Panc1 (cell line): ENCODE measurements around the gene ITM2B. TPM values are rescaled to one million over a fixed set of nuclear protein-coding genes. Genes with fewer than 3 reads are reported as not detected.

Source experiments
- ATAC-seq: fragments of 200-7000 bp; cut with Tn5 transposase; 2 replicates; pipeline ENCODE4 v1.9.1; 2020; ENCODE audit warnings: mild to moderate bottlenecking, moderate library complexity
- BruUV-seq: library from RNA; stranded (reverse); fragments of 400-500 nt; replicated peaks from 2 replicates; lab custom pipeline; 2021; lab: Mats Ljungman, UMichigan
- CTCF ChIA-PET: fragments of 300-600 bp; sonication (Branson Sonifier 250); formaldehyde crosslinking; loops from one replicate; lab custom pipeline; 2022; ENCODE audit warnings: antibody characterized with exemption; lab: Charles Lee
- POLR2A ChIA-PET: fragments of 300-600 bp; sonication (Branson Sonifier 250); formaldehyde crosslinking; loops from one replicate; lab custom pipeline; 2022; ENCODE audit warnings: antibody characterized with exemption; lab: Charles Lee
- DNase-seq: peaks from one replicate; pipeline ENCODE4 v3.0.0-alpha.2; 2010; ENCODE audit warnings: low read depth, low spot score
- H3K27ac ChIP-seq: 2 replicates; pipeline ENCODE4 v1.5.1; 2011; ENCODE audit warnings: mild to moderate bottlenecking, low read length, inconsistent platforms
- H3K27me3 ChIP-seq: fragments of 200-500 bp; sonication (Bioruptor generic); 2 replicates; pipeline ENCODE4 v1.6.0; 2014; ENCODE audit warnings: low read length, inconsistent platforms; ENCODE audit not compliant: control insufficient read depth, insufficient read depth
- H3K36me3 ChIP-seq: fragments of 200-500 bp; sonication (Bioruptor generic); 2 replicates; pipeline ENCODE4 v1.5.1; 2014; ENCODE audit warnings: inconsistent platforms, mild to moderate bottlenecking, low read length, moderate library complexity; ENCODE audit not compliant: control insufficient read depth, insufficient read depth
- H3K4me1 ChIP-seq: 2 replicates; pipeline ENCODE4 v1.5.1; 2011; ENCODE audit warnings: inconsistent platforms, mild to moderate bottlenecking, low read length, moderate library complexity; ENCODE audit not compliant: control insufficient read depth, insufficient read depth
- H3K4me3 ChIP-seq, 2 experiments: 2 replicates each; pipeline ENCODE4 v1.5.1; 2011 to 2012; ENCODE audit warnings: low read depth in 2 of 2, low read length in 2 of 2, mild to moderate bottlenecking in 2 of 2, inconsistent platforms in 1 of 2, moderate library complexity in 1 of 2
- H3K9me3 ChIP-seq: fragments of 200-500 bp; sonication (Bioruptor generic); 2 replicates; pipeline ENCODE4 v1.5.1; 2014; ENCODE audit warnings: low read depth, mild to moderate bottlenecking, inconsistent platforms, low read length, moderate library complexity; ENCODE audit not compliant: control insufficient read depth, insufficient read depth
- CTCF ChIP-seq: fragments of 450-650 bp; IDR thresholded peaks from 2 replicates; pipeline ENCODE4 v1.5.1; 2017; ENCODE audit warnings: mild to moderate bottlenecking
- POLR2AphosphoS5 ChIP-seq: IDR thresholded peaks from 2 replicates; pipeline ENCODE4 v1.6.1; 2012; ENCODE audit warnings: mild to moderate bottlenecking, low read depth, low read length, moderate library complexity
- REST ChIP-seq, 2 experiments: IDR thresholded peaks; 2 replicates each; pipeline ENCODE4 v1.6.1; 2011 to 2012; ENCODE audit warnings: low read depth in 2 of 2, control low read depth in 1 of 2, low read length in 1 of 2, mild to moderate bottlenecking in 1 of 2, moderate library complexity in 1 of 2; ENCODE audit not compliant: insufficient read depth in 1 of 2
- SIN3A ChIP-seq: IDR thresholded peaks from 2 replicates; pipeline ENCODE4 v1.6.1; 2012; ENCODE audit warnings: low read depth, mild to moderate bottlenecking, low read length, moderate library complexity, borderline replicate concordance; ENCODE audit not compliant: insufficient read depth
- TCF7L2 ChIP-seq: IDR thresholded peaks from 2 replicates; pipeline ENCODE4 v1.6.1; 2011; ENCODE audit warnings: mild to moderate bottlenecking, low read depth, low read length, inconsistent platforms
- in situ Hi-C: cut with HindIII; loops from 2 replicates; pipeline ENCODE4 v1.10.0; 2016; ENCODE audit warnings: low sequenced_read_pairs, low pct_unique_long_range_greater_than_20kb
- intact Hi-C: fragments of 100-400 bp; cut with micrococcal nuclease; formaldehyde crosslinking; loops from one replicate; pipeline ENCODE4 v1.10.0; 2022; ENCODE audit not compliant: unreplicated experiment
- total RNA-seq: library from RNA; stranded (reverse); gene quantifications from one replicate; pipeline ENCODE4 v1.2.1, GENCODE V29; 2021; ENCODE audit not compliant: unreplicated experiment

ITM2B gene
- total RNA-seq, 1 experiment from 2014 or later, result 156 TPM

DNA sequence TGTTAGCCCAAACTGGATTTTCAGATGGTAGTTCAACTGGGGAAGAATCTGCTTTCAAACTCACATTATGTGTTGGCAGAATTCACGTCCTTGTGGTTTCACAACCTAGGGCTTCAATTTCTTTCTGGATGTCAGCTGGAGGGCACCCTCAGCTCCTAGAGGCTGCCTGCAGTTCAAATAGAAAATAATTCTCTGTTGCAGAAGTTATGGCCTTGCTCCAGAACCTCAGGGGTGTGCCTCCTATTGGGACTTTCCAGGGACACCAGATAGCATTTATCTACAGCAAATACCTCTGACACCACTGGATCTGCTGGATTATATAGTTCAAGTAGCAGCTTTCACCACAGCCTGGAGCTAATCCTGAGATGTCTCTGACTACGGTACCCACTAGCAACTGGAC, 58.7 kb downstream of the ITM2B start:
- no peak overlapping the region for H3K27ac ChIP-seq
- ChIA-PET CTCF (no interaction called here), POLR2A (no interaction called here)
- TF ChIP-seq CTCF (no peak), REST (IDR thresholded peaks at IDR 0.05; ENCODE audit: insufficient read depth in 1 of 2, low read depth in 2 of 2, low read length in 1 of 2) (no peak), SIN3A (no peak), POLR2AphosphoS5 (no peak), TCF7L2 (no peak)
- intact Hi-C loops, result no loop called here
- in situ Hi-C loops, result no loop called here
- no peaks in the 10 kb centered on the region for H3K9me3 ChIP-seq
- ATAC-seq (no peak), DNase-seq (no peak)
- H3K4me3 ChIP-seq, result no peak overlapping the region
- H3K27me3 ChIP-seq, result no peaks in the 10 kb centered on the region
- no peaks in the 10 kb centered on the region for H3K36me3 ChIP-seq
- H3K4me1 ChIP-seq, result no peaks in the 10 kb centered on the region
- BruUV-seq, result no TSS peak

DNA sequence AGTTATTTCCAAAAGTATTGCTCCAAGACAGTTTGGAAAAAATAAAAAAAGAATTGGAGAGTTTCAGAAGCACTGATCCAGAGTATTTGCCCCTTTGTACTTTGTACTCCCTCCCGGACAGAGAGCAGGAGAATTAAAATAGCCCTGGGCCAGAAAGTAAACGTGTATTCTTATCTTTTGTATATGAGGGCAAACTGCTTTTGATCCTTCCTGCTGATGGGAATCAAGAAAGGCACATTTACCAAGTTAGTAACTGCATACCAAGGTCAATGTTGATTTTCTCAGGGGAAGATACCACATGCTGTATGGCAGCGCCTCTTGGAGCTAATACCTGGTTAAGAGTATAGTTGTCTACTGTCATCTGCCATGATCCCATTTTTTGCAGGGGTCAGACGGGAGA, 59.6 kb downstream of the ITM2B start:
- CTCF ChIA-PET, result no interaction called here
- POLR2A ChIA-PET, result no interaction called here
- in situ Hi-C loops (no loop called here), intact Hi-C loops (no loop called here)
- TF ChIP-seq CTCF (no peak), TCF7L2 (no peak), POLR2AphosphoS5 (no peak), SIN3A (no peak), REST (IDR thresholded peaks at IDR 0.05; ENCODE audit: insufficient read depth in 1 of 2, low read depth in 2 of 2, low read length in 1 of 2) (no peak)
- no TSS peak for BruUV-seq
- Histone ChIP-seq H3K36me3 (no peaks in the 10 kb centered on the region), H3K27me3 (no peaks in the 10 kb centered on the region), H3K4me1 (no peaks in the 10 kb centered on the region), H3K4me3 (no peak overlapping the region), H3K27ac (no peak overlapping the region), H3K9me3 (no peaks in the 10 kb centered on the region)
- no peak for DNase-seq
- no peak for ATAC-seq
